ENCODE data around the gene PPA1.
A peak's percentile ranks its signal among the peaks of the same experiment; 100 is the strongest.

PPA1 gene

GRCh38 chr10:70233939-70234300, 691 bp upstream of the PPA1 start:
- peak overlapping the region; percentile 69 for H3K27ac ChIP-seq
- TF ChIP-seq, protein P1, sequence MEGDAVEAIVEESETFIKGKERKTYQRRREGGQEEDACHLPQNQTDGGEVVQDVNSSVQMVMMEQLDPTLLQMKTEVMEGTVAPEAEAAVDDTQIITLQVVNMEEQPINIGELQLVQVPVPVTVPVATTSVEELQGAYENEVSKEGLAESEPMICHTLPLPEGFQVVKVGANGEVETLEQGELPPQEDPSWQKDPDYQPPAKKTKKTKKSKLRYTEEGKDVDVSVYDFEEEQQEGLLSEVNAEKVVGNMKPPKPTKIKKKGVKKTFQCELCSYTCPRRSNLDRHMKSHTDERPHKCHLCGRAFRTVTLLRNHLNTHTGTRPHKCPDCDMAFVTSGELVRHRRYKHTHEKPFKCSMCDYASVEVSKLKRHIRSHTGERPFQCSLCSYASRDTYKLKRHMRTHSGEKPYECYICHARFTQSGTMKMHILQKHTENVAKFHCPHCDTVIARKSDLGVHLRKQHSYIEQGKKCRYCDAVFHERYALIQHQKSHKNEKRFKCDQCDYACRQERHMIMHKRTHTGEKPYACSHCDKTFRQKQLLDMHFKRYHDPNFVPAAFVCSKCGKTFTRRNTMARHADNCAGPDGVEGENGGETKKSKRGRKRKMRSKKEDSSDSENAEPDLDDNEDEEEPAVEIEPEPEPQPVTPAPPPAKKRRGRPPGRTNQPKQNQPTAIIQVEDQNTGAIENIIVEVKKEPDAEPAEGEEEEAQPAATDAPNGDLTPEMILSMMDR (IDR thresholded peaks at IDR 0.05) = 0 out of 2 replicates have a peak, but pooled peaks have one; percentile 5
- no peak for TF ChIP-seq ZFX (IDR thresholded peaks at IDR 0.05; ENCODE audit: borderline replicate concordance)

GRCh38 chr10:70232859-70233108, 445 bp downstream of the PPA1 start:
- H3K27ac ChIP-seq = peak overlapping the region; percentile 69
- no peak for TF ChIP-seq ZFX (IDR thresholded peaks at IDR 0.05; ENCODE audit: borderline replicate concordance)
- TF ChIP-seq, protein P1 (IDR thresholded peaks at IDR 0.05) = no peak

DNA sequence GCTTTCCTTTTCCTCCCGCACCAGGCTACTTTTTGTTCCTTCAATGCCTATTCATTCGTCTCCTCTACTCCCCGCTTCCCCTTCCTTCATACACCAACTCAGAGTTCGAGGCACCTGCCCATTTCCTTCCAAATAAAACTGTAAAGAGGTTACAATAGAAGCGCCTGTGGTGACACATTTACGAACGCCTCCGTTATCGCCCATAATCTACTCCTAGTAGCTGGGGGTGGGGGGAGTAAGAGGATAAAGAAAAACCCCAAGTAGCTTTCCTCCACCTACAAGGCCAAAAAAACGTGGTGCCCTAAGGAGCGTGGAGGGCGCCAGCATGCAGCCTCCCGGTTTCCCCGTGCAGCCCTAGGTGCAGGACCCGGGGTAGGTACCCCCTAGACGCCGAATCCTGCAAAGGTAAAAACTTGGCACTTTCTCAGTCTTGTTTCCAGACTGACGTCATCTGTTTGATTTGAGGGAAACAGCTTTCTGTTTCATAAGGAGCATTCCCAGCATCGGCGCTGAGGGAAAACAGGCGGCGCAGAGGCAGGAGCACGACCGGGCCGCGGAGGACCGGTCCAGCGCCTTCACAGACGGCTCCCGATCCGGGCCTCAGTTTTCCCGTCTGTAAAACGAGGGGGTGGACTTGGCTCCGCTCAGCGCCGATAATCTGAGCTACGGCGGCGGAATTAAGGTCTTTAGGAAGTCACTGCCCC, 922 bp downstream of the PPA1 start:
- H3K27ac ChIP-seq = peak overlapping the region; percentile 69
- no peak for TF ChIP-seq ZFX (IDR thresholded peaks at IDR 0.05; ENCODE audit: borderline replicate concordance)
- TF ChIP-seq, protein P1 (IDR thresholded peaks at IDR 0.05) = no peak

GRCh38 chr10:70228491-70228890, 4.7 kb downstream of the PPA1 start:
- H3K27ac ChIP-seq = peak overlapping the region; percentile 40
- TF ChIP-seq ZFX (IDR thresholded peaks at IDR 0.05; ENCODE audit: borderline replicate concordance) = no peak
- TF ChIP-seq, protein P1 (IDR thresholded peaks at IDR 0.05) = no peak

GRCh38 chr10:70227548-70228320, 5.5 kb downstream of the PPA1 start:
- no peak for TF ChIP-seq ZFX (IDR thresholded peaks at IDR 0.05; ENCODE audit: borderline replicate concordance)
- TF ChIP-seq, protein P1 (IDR thresholded peaks at IDR 0.05) = no peak
- H3K27ac ChIP-seq = peak overlapping the region; percentile 40

DNA sequence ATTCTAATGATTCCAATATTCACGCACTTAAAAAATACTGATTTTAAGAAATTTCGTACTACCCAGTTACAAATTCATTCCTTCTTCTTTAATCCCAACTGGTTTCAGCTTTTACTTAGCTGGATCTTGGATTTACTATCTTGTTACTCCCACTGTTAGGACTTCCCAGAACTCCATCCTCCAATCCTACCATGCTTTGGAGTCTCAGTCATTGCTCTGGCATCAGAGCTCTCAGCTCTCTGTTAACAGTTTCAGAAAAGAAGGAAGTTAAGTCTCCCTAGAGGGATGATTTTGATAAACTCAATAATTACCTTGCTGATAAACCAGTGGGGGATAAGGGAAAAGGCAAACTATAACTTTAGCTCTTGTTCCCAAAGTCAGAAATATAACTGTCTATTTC, 9.5 kb downstream of the PPA1 start:
- TF ChIP-seq, protein P1 (IDR thresholded peaks at IDR 0.05) = no peak
- no peak for TF ChIP-seq ZFX (IDR thresholded peaks at IDR 0.05; ENCODE audit: borderline replicate concordance)
- no peak overlapping the region for H3K27ac ChIP-seq

DNA sequence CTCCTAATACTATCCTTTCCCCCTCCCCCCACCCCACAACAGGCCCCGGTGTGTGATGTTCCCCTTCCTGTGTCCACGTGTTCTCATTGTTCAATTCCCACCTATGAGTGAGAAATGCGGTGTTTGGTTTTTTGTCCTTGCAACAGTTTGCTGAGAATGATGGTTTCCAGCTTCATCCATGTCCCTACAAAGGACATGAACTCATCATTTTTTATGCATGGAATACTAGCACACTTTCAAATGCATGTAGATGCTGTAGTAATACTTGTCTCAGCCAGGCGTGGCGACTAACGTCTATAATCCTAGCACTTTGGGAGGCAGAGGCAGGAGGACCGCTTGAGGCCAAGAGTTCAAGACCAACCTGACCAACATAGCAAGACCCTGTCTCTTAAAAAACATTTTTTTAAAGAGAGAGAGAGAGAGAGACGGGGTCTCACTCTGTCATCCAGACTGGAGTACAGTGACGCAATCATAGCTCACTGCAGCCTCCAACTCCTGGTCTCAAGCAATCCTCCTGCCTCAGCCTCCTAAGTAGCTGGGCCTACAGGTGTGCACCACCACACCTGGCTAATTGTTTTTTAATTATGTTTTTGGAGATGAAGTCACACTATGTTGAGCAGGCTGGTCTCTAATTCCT, 10.3 kb downstream of the PPA1 start:
- peak overlapping the region; percentile 67 for H3K27ac ChIP-seq
